NCI-H1930 (cell line): ENCODE results near the gene SHROOM3.
A peak's percentile ranks its signal among the peaks of the same experiment; 100 is the strongest.

Experiments
- DNase-seq, 2 experiments: peaks; one replicate each; lab custom pipeline; 2025; lab: John Stamatoyannopoulos, UW

SHROOM3 gene

GRCh38 chr4:76494243-76494642 is 59.2 kb downstream of the SHROOM3 start:
- no peak for DNase-seq

DNA sequence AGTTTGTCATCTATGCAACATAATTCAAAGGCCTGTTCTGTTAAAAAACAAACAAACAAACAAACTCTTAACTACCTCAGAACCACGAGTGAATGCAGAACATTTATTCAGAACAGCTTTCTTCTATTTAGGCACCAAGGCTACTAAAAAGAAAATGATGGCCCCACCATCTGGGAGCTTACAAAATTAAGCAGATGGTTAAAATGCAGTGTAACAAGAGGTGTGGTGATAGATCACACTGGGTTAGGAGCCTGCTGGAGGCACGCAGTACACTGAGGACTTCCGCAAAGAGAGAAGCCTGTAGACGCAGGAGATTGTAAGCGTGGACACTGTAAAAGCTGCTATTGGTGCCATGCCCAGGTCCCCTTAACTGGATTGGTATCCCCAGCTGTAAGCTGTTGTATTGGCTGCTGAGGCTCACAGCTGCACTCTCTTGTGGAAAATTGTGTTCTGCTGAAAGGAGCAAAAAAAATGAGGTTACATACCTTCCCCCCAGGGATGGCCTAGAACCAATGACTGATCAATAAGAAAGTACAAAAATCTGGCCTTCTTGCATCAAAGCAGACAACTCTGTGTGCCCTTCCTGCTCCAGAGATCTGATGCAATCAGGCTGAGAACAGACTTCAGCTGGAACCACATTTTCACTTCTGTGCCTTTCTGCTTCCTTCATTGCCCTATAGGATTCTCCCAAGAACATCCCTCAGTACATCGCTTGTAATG is 60.0 kb downstream of the SHROOM3 start:
- DNase-seq = no peak

GRCh38 chr4:76498550-76498949 is 63.5 kb downstream of the SHROOM3 start:
- DNase-seq = no peak

- no peak for DNase-seq
These were observed 64.4 kb downstream of the SHROOM3 start for GRCh38 chr4:76499461-76499860.

GRCh38 chr4:76502886-76503285 is 67.9 kb downstream of the SHROOM3 start:
- DNase-seq = no peak

- DNase-seq = peak; percentile 24 to 41
These were observed 69.8 kb downstream of the SHROOM3 start for GRCh38 chr4:76504613-76505465.

DNA sequence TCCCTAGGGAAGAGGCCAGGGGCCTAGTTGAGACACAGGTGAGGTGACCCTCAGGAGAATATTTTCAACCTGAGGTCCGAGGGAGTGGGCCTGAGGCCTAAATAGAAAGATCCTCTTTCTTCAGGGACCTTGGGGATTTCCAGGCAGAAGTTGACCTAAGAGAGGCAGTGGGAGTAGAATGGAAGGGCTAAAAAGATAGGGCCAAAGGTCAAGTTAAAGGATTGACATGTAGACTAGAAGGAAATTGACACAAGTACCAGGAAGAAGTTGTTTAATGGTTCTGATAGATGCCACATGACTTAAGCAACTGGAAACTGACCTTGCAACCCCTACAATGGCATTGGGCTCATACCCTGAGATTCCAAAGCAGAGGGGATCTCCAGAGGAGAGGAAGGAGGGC is 76.9 kb downstream of the SHROOM3 start:
- DNase-seq = no peak

DNA sequence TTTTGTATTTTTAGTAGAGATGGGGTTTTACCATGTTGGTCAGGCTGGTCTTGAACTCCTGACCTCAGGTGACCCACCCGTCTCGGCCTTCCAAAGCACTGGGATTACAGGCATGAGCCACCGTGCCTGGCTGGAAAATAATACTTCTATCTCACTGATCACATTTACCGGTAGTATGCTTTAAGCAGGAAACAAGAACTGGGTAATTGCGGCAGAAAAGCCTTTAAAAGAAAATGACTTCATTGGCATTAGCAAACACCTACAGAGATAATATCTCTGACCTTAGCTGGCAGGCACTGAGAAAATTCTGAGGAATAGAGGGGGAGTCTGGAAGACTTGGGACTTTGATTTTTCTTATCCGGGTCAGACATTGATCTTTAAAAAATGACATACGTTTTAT is 78.5 kb downstream of the SHROOM3 start:
- no peak for DNase-seq

DNA sequence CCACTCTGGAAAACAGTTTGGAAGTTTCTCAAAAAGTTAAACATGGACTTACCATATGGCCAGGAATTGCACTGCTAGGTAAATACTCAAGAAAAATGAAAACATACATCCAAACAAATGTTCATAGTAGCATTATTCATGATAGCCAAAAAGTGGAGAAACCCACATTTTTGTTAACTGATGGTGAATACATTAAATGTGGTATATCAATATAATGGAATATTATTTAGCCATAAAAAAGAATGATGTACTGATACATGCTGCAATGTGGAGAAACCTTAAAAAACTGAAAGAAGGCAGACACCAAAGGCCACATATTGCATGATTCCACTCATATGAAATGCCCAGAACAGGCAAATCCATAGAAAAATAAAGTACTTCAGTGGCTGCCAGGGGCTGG is 79.1 kb downstream of the SHROOM3 start:
- DNase-seq = no peak

DNA sequence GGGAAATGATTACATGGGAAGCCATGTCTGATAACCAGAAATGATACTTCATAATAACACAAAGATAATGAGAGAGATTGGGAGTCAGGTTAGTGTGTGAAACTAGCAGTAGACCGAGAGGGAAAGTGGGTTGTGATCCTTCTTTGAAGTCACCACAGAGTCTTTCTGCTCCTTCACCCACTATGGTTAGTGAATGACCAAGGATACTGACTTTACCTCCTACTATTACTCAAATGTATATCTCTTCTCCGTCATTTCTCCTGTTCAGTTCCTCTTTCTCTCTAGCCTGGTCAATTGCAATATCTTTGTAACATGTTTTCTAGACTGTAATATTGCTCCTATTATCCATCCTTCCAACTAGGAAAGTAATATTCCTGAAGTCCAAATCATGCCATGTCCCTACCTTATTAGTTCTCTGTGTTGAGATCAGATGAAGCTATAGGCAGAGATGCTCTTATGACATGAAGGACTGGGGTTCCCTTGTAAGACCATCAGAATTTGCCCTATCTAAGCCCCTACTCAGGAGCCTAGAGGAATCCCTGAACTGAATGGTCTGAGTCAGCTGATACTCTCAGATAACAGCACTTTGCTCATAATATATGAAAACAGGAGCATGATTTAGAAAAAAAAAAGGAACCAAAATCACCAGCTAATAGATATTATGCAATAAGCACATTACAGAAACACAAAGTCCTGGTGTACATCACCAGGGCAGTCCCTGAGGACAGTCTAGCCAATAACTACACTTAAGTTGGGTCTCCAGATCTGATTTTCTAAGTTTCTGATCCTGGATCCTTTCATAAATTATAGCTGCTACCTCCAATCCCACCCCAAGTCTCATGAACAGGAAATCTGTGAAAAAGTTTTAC is 81.2 kb downstream of the SHROOM3 start:
- no peak for DNase-seq

DNA sequence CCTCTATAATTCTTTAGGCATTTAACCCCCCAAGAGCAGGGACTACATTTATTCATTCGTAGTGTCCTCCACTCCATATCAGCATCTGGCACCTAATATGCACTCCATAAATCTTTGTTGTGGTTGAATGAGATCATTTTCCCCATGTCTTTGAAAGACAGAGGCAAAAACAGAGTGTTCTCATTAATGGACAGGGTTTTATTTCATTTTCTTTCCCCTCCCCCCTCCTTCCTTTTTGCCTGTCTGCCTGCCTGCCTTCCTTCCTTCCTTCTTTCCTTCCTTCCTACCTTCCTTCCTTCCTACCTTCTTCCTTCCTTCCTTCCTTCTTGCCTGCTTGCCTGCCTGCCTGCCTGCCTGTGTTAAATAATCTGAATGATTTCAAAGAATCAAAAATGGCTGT is 83.2 kb downstream of the SHROOM3 start:
- no peak for DNase-seq

DNA sequence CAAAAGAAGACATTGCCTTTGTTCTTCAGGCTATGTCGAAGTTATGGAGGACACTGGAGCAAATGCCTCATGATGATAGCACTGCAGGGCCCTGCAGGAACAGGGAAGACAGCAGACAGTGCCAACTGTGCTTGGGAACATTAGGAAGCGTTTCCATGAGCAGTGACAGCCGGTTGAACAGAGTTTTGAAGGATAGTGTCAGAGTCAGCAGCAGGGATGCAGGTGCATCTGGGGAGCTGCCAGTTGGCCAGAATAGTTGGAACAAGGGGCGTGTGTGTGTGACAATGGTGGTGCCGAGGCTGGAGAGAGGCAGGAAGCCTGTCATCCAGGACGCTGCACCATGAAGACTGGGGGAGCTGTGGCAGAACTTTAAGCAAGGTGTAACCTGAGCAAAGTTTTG is 88.6 kb downstream of the SHROOM3 start:
- no peak for DNase-seq

GRCh38 chr4:76525751-76526150 is 90.7 kb downstream of the SHROOM3 start:
- DNase-seq = no peak

- DNase-seq = no peak
These were observed 91.6 kb downstream of the SHROOM3 start for GRCh38 chr4:76526585-76526990.

DNA sequence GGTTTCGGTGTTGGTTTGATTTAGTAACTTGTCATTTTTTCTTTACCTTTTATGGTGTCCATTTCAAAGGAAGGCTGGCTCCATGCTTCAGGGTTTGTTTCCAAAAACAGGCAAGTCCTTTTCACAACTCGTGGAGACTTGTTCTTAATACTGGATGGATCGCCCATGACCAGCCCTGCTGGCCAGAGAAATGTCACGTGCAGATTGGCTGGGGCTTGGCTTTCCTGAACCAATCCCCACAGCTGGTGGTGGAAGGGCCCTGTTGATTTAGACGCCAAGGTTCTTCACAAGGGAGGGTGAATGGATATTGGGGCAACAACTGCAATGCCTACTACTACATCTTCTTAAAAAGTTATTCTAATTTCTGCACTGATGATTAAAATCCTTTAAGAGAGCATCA is 92.6 kb downstream of the SHROOM3 start:
- no peak for DNase-seq

- no peak for DNase-seq
These were observed 96.6 kb downstream of the SHROOM3 start for GRCh38 chr4:76531597-76531996.

DNA sequence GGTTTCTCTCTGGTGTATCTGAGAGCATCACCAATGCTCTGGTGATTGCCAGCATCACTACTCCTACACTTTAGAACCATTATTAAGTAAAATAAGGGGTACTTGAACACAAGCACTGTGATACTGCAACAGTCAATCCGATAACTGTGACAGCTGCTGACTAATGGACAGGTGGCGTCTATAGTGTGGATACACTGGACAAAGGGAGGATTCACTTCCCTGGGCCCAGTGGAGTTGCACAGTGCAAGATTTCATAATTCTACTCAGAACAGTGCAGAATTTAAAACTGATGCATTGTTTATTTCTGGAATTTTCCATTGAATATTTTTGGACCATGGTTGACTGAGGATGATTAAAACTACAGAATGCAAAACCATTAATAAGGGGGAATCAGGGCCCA is 97.8 kb downstream of the SHROOM3 start:
- DNase-seq = no peak

DNA sequence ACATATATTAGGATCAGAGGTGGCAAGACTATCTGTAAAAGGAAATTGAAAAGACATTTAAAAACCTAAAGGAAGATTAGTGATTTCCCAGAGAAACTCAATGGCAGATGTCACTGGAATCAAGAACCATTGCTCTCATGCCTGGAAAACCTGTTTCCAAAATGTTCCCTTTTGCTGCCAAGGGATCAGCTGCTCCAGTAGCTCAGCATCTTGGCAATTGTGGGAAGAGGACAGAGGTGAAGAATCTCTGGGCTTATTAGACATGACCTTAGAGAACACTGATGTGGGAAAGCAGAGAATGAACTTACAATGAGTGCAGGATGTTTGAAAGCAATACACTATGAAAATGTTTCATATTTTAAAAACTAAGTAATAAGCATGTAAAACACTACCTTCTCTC is 98.3 kb downstream of the SHROOM3 start:
- no peak for DNase-seq

GRCh38 chr4:76535603-76536372 is 100.8 kb downstream of the SHROOM3 start:
- no peak for DNase-seq

DNA sequence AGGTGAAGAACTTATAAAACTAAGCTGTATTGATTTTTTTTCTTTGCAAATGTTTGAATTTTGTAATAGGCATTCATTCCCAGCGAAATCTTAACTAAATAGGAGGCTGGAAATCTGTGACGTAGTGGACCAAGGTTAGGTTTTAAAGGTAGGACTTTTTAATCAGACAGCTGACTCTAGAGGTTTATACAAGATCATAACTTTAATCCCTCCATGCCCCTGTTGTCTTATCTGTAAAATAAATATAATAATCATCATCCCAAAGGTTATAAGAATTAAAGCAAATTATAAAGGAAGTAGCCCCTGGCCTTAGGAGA is 101.3 kb downstream of the SHROOM3 start:
- no peak for DNase-seq

- DNase-seq = no peak
These were observed 103.3 kb downstream of the SHROOM3 start for GRCh38 chr4:76538296-76538695.

DNA sequence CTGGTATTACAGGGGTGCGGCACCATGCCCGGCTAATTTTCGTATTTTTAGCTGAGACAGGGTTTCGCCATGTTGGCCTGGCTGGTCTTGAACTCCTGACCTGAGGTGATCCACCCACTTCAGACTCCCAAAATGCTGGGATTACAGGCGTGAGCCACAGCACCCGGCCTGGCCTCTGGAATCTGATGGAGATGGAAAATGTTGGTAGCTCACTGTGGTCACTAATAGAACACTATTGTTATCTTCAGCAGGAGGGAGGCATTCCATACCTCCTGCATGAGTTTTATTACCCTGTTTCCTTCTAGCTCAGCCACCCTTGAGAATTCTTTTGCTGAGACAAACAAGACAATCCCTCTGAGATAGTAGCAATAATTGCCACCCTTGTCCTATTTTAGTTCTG is 105.0 kb downstream of the SHROOM3 start:
- DNase-seq = no peak
